HEK293 (cell line): Measurements from ENCODE around the gene RPS18.
A peak's percentile ranks its signal among the peaks of the same experiment; 100 is the strongest.

ENCODE experiments used
- CTCF ChIA-PET: fragments of 350-600 bp; formaldehyde crosslinking; extraction: SDS; loops from one replicate; lab custom pipeline; 2021; ENCODE audit warnings: antibody characterized with exemption; lab: Yijun Ruan, JAX
- POLR2A ChIA-PET: fragments of 300-600 bp; formaldehyde crosslinking; extraction: SDS; loops from one replicate; lab custom pipeline; 2020; ENCODE audit warnings: antibody characterized with exemption, inconsistent platforms; lab: Yijun Ruan, JAX
- H3K27ac ChIP-seq: fragments of 200-500 bp; sonication (Bioruptor generic); 2 replicates; pipeline ENCODE4 v1.5.1; 2014; ENCODE audit warnings: low read depth, low read length, control low read depth, inconsistent platforms; ENCODE audit errors: extremely low read depth
- H3K36me3 ChIP-seq, 2 experiments: fragments of 200-500 bp in 1 of 2; sonication (Bioruptor generic) in 1 of 2; 1 replicate in 1 of 2; 2 replicates in 1 of 2; pipeline ENCODE4 v1.5.1; 2014 to 2017; ENCODE audit warnings: inconsistent platforms in 2 of 2, low read length in 2 of 2; ENCODE audit not compliant: control insufficient read depth in 2 of 2, insufficient read depth in 1 of 2
- H3K4me1 ChIP-seq: fragments of 200-500 bp; sonication (Bioruptor generic); 2 replicates; pipeline ENCODE4 v1.5.1; 2014; ENCODE audit warnings: mild to moderate bottlenecking, low read length, inconsistent platforms; ENCODE audit not compliant: control insufficient read depth, insufficient read depth
- H3K4me3 ChIP-seq: 2 replicates; pipeline ENCODE4 v1.5.1; 2011; ENCODE audit warnings: low read depth, mild to moderate bottlenecking, control low read depth, low read length, moderate library complexity
- H3K9me3 ChIP-seq: fragments of 200-500 bp; sonication (Bioruptor generic); 2 replicates; pipeline ENCODE4 v1.5.1; 2014; ENCODE audit warnings: low read depth, low read length, inconsistent platforms; ENCODE audit not compliant: control insufficient read depth, insufficient read depth
- GLIS2 ChIP-seq: fragments of 450-650 bp; formaldehyde crosslinking; IDR thresholded peaks from 2 replicates; pipeline ENCODE4 v1.5.1; 2016; ENCODE audit warnings: missing biosample characterization, missing genetic modification characterization
- KLF10 ChIP-seq: fragments of 450-650 bp; IDR thresholded peaks from 2 replicates; pipeline ENCODE4 v1.5.1; 2018; ENCODE audit warnings: missing biosample characterization, mild to moderate bottlenecking, missing genetic modification characterization
- MEIS1 ChIP-seq: sonication (generic); formaldehyde crosslinking; IDR thresholded peaks from 2 replicates; pipeline ENCODE4 v1.8.1; 2022; ENCODE audit warnings: missing genetic modification reagents, mild to moderate bottlenecking, borderline replicate concordance
- PRDM4 ChIP-seq: fragments of 450-650 bp; formaldehyde crosslinking; IDR thresholded peaks from 2 replicates; pipeline ENCODE4 v1.5.1; 2017; ENCODE audit warnings: missing biosample characterization, missing genetic modification characterization
- SCRT1 ChIP-seq: fragments of 450-650 bp; formaldehyde crosslinking; IDR thresholded peaks from 2 replicates; pipeline ENCODE4 v1.5.1; 2016; ENCODE audit warnings: missing biosample characterization, missing genetic modification characterization, borderline replicate concordance
- WT1 ChIP-seq: fragments of 450-650 bp; formaldehyde crosslinking; IDR thresholded peaks from 2 replicates; pipeline ENCODE4 v1.5.1; 2016; ENCODE audit warnings: missing biosample characterization, missing genetic modification characterization
- YY2 ChIP-seq: fragments of 450-650 bp; formaldehyde crosslinking; IDR thresholded peaks from 2 replicates; pipeline ENCODE4 v1.5.1; 2016; ENCODE audit warnings: missing biosample characterization, missing genetic modification characterization
- ZBTB7A ChIP-seq: fragments of 450-650 bp; formaldehyde crosslinking; IDR thresholded peaks from 2 replicates; pipeline ENCODE4 v1.5.1; 2016; ENCODE audit warnings: low read depth, missing biosample characterization, missing genetic modification characterization
- ZIC2 ChIP-seq: fragments of 450-650 bp; formaldehyde crosslinking; IDR thresholded peaks from 2 replicates; pipeline ENCODE4 v1.5.1; 2016; ENCODE audit warnings: missing biosample characterization, missing genetic modification characterization
- ZNF311 ChIP-seq: fragments of 450-650 bp; formaldehyde crosslinking; IDR thresholded peaks from 2 replicates; pipeline ENCODE4 v1.5.1; 2017; ENCODE audit warnings: missing biosample characterization, missing genetic modification characterization, borderline replicate concordance
- ZNF37A ChIP-seq: fragments of 450-650 bp; IDR thresholded peaks from 2 replicates; pipeline ENCODE4 v1.5.1; 2018; ENCODE audit warnings: missing biosample characterization, missing genetic modification characterization
- ZNF391 ChIP-seq: fragments of 450-650 bp; formaldehyde crosslinking; IDR thresholded peaks from 2 replicates; pipeline ENCODE4 v1.5.1; 2016; ENCODE audit warnings: low read depth, missing biosample characterization, missing genetic modification characterization, borderline replicate concordance
- ZNF48 ChIP-seq: fragments of 450-650 bp; formaldehyde crosslinking; IDR thresholded peaks from 2 replicates; pipeline ENCODE4 v1.5.1; 2016; ENCODE audit warnings: missing biosample characterization, missing genetic modification characterization
- ZNF560 ChIP-seq: fragments of 450-650 bp; formaldehyde crosslinking; IDR thresholded peaks from 2 replicates; pipeline ENCODE4 v1.5.1; 2017; ENCODE audit warnings: missing biosample characterization, missing genetic modification characterization, borderline replicate concordance
- ZNF571 ChIP-seq: fragments of 450-650 bp; formaldehyde crosslinking; IDR thresholded peaks from 2 replicates; pipeline ENCODE4 v1.5.0; 2017; ENCODE audit warnings: missing biosample characterization, missing genetic modification characterization
- ZNF623 ChIP-seq: fragments of 450-650 bp; formaldehyde crosslinking; IDR thresholded peaks from 2 replicates; pipeline ENCODE4 v1.5.1; 2016; ENCODE audit warnings: missing biosample characterization, missing genetic modification characterization
- ZNF624 ChIP-seq: fragments of 450-650 bp; formaldehyde crosslinking; IDR thresholded peaks from 2 replicates; pipeline ENCODE4 v1.5.1; 2017; ENCODE audit warnings: missing biosample characterization, missing genetic modification characterization
- ZNF660 ChIP-seq: fragments of 450-650 bp; IDR thresholded peaks from 2 replicates; pipeline ENCODE4 v1.5.1; 2018; ENCODE audit warnings: missing biosample characterization, mild to moderate bottlenecking, missing genetic modification characterization
- ZNF704 ChIP-seq: fragments of 450-650 bp; formaldehyde crosslinking; IDR thresholded peaks from 2 replicates; pipeline ENCODE4 v1.5.1; 2016; ENCODE audit warnings: missing biosample characterization, missing genetic modification characterization
- ZNF830 ChIP-seq: fragments of 450-650 bp; IDR thresholded peaks from 2 replicates; pipeline ENCODE4 v1.5.0; 2018; ENCODE audit warnings: missing biosample characterization, missing genetic modification characterization, low read depth, mild to moderate bottlenecking, moderate library complexity
- ZNF843 ChIP-seq: fragments of 450-650 bp; formaldehyde crosslinking; IDR thresholded peaks from 2 replicates; pipeline ENCODE4 v1.5.1; 2016; ENCODE audit warnings: missing biosample characterization, missing genetic modification characterization
- TF ChIP-seq, protein P1 (sequence below): fragments of 450-650 bp; formaldehyde crosslinking; IDR thresholded peaks from 2 replicates; pipeline ENCODE4 v1.5.1; 2017; ENCODE audit warnings: missing biosample characterization, missing genetic modification characterization
- TF ChIP-seq, protein P2 (sequence below): fragments of 450-650 bp; formaldehyde crosslinking; IDR thresholded peaks from 2 replicates; pipeline ENCODE4 v1.5.1; 2017; ENCODE audit warnings: missing biosample characterization, missing genetic modification characterization
- TF ChIP-seq, protein P3 (sequence below): fragments of 450-650 bp; formaldehyde crosslinking; optimal IDR thresholded peaks from 2 replicates; pipeline ENCODE3; 2016; ENCODE audit warnings: missing biosample characterization, mild to moderate bottlenecking, missing genetic modification characterization
- TF ChIP-seq, protein P4 (sequence below): fragments of 450-650 bp; formaldehyde crosslinking; IDR thresholded peaks from 2 replicates; pipeline ENCODE4 v1.5.1; 2016; ENCODE audit warnings: missing biosample characterization, missing genetic modification characterization, borderline replicate concordance

The RPS18 gene

DNA sequence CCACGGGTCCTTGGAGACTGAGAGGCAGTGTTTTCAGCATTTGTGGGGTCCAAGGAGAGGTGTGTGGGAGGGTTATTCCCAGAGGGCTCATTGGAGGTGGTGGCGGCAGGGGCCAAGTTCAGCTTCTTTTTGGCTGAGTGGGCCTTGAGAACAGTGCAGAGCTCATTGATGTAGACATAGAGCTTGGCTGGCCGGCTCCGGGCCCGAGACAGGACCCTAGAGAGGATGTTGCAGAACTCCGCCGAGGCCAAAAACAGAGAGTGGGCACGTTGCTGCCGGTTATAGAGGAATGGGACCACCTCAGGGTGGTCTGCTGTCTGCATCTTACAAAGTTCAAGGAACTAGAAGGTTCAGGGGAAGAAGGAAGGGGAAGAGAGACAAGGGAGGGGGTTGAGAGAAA is 49.4 kb downstream of the RPS18 start:
- Histone ChIP-seq H3K36me3 (peaks cover 14 to 34% of the 10 kb centered on the region in 2 experiments), H3K27ac (peak overlapping the region; percentile 18; the same call in 1 of the 2 replicates), H3K4me3 (no peak overlapping the region), H3K9me3 (no peaks in the 10 kb centered on the region), H3K4me1 (peaks cover 20% of the 10 kb centered on the region)
- TF ChIP-seq, protein P1, sequence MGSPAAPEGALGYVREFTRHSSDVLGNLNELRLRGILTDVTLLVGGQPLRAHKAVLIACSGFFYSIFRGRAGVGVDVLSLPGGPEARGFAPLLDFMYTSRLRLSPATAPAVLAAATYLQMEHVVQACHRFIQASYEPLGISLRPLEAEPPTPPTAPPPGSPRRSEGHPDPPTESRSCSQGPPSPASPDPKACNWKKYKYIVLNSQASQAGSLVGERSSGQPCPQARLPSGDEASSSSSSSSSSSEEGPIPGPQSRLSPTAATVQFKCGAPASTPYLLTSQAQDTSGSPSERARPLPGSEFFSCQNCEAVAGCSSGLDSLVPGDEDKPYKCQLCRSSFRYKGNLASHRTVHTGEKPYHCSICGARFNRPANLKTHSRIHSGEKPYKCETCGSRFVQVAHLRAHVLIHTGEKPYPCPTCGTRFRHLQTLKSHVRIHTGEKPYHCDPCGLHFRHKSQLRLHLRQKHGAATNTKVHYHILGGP: no peak
- TF ChIP-seq, protein P2, sequence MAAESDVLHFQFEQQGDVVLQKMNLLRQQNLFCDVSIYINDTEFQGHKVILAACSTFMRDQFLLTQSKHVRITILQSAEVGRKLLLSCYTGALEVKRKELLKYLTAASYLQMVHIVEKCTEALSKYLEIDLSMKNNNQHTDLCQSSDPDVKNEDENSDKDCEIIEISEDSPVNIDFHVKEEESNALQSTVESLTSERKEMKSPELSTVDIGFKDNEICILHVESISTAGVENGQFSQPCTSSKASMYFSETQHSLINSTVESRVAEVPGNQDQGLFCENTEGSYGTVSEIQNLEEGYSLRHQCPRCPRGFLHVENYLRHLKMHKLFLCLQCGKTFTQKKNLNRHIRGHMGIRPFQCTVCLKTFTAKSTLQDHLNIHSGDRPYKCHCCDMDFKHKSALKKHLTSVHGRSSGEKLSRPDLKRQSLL: peak; percentile 86
- CTCF ChIA-PET: interaction anchor here (0.7 to 1.9 kb wide), 3 partner anchors 16 to 43 kb away, joined by 3 to 10 read pairs (median 3); partner anchors contain the start of gene RGL2
- POLR2A ChIA-PET: interaction anchor here (1.0 to 1.9 kb wide), 7 partner anchors 22 to 349 kb away, joined by 3 to 13 read pairs (median 4); partner anchors contain the start of genes B3GALT4, PFDN6, PHF1 and RGL2

- no peaks in the 10 kb centered on the region for H3K9me3 ChIP-seq
- peak overlapping the region; percentile 65 for H3K27ac ChIP-seq
- H3K36me3 ChIP-seq: peaks cover 14 to 30% of the 10 kb centered on the region in 2 experiments
- peak overlapping the region; percentile 78 for H3K4me3 ChIP-seq
- ChIA-PET CTCF (interaction anchor here (0.5 to 1.5 kb wide), 4 partner anchors 12 to 238 kb away, joined by 3 to 5 read pairs (median 4); no protein-coding TSS in a partner anchor), POLR2A (no interaction called here)
- H3K4me1 ChIP-seq: peaks cover 20% of the 10 kb centered on the region
- TF ChIP-seq PRDM4 (tag by site-specific recombination) (peak; percentile 2; the same call in 1 of the 2 replicates), ZNF37A (no peak), ZNF704 (tag by site-specific recombination) (no peak), ZNF391 (tag by site-specific recombination) (no peak), MEIS1 (CRISPR knock-in tag) (no peak), ZNF311 (tag by site-specific recombination) (no peak), ZNF560 (no peak), ZNF660 (tag by site-specific recombination) (0 out of 2 replicates have a peak, but pooled peaks have one; percentile 6), ZNF830 (no peak), SCRT1 (tag by site-specific recombination) (no peak), KLF10 (tag by site-specific recombination) (no peak), WT1 (tag by site-specific recombination) (no peak), YY2 (tag by site-specific recombination) (no peak), ZIC2 (tag by site-specific recombination) (peak; percentile 54), ZNF48 (no peak), ZBTB7A (tag by site-specific recombination) (no peak), ZNF623 (tag by site-specific recombination) (no peak), ZNF624 (tag by site-specific recombination) (no peak), ZNF843 (tag by site-specific recombination) (no peak), GLIS2 (tag by site-specific recombination) (peak; percentile 82; the same call in 1 of the 2 replicates), ZNF571 (tag by site-specific recombination) (no peak)
- TF ChIP-seq, protein P3, sequence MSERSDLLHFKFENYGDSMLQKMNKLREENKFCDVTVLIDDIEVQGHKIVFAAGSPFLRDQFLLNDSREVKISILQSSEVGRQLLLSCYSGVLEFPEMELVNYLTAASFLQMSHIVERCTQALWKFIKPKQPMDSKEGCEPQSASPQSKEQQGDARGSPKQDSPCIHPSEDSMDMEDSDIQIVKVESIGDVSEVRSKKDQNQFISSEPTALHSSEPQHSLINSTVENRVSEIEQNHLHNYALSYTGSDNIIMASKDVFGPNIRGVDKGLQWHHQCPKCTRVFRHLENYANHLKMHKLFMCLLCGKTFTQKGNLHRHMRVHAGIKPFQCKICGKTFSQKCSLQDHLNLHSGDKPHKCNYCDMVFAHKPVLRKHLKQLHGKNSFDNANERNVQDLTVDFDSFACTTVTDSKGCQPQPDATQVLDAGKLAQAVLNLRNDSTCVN (tag by site-specific recombination): peak; percentile 8
- TF ChIP-seq, protein P2: no peak
- TF ChIP-seq, protein P4, sequence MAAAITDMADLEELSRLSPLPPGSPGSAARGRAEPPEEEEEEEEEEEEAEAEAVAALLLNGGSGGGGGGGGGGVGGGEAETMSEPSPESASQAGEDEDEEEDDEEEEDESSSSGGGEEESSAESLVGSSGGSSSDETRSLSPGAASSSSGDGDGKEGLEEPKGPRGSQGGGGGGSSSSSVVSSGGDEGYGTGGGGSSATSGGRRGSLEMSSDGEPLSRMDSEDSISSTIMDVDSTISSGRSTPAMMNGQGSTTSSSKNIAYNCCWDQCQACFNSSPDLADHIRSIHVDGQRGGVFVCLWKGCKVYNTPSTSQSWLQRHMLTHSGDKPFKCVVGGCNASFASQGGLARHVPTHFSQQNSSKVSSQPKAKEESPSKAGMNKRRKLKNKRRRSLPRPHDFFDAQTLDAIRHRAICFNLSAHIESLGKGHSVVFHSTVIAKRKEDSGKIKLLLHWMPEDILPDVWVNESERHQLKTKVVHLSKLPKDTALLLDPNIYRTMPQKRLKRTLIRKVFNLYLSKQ: no peak
Observed at GRCh38 chr6:33323623-33323948, 51.7 kb downstream of the RPS18 start.
